ENCODE measurements around the gene C11orf16.

DNA sequence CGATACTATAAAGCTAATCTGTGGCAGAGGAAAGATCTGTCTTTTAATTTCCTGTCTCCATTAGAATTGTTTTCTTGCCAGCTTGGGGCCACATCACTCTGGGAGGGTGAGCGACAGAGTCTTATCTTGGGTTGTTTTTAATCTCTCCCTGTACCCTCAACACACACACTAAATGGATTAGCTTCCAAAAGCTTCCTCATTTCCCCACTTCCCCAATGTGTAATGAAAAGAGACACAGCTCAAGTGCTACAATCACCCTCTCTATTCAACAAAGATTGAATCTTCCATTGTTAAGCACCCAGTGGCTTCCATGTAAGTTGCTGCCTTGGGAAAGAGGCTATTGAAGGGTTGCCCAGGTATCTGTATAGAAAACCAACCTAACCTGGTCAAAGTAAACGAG lies 16.1 kb upstream of the C11orf16 start:
- TF ChIP-seq, protein P1, sequence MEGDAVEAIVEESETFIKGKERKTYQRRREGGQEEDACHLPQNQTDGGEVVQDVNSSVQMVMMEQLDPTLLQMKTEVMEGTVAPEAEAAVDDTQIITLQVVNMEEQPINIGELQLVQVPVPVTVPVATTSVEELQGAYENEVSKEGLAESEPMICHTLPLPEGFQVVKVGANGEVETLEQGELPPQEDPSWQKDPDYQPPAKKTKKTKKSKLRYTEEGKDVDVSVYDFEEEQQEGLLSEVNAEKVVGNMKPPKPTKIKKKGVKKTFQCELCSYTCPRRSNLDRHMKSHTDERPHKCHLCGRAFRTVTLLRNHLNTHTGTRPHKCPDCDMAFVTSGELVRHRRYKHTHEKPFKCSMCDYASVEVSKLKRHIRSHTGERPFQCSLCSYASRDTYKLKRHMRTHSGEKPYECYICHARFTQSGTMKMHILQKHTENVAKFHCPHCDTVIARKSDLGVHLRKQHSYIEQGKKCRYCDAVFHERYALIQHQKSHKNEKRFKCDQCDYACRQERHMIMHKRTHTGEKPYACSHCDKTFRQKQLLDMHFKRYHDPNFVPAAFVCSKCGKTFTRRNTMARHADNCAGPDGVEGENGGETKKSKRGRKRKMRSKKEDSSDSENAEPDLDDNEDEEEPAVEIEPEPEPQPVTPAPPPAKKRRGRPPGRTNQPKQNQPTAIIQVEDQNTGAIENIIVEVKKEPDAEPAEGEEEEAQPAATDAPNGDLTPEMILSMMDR (IDR thresholded peaks at IDR 0.05): no peak
- TF ChIP-seq POLR2A (IDR thresholded peaks at IDR 0.05; ENCODE audit: low read length): no peak
- no peak for TF ChIP-seq HEYL (CRISPR knock-in tag; IDR thresholded peaks at IDR 0.05)

Data from A549 (cell line).